T-cell (primary cell): ENCODE data around the gene DLK2. TPM values are rescaled to one million over a fixed set of nuclear protein-coding genes. Genes with fewer than 3 reads are reported as not detected.
"Not testable (repeated sequence)": the region's sequence is repeated elsewhere in the genome, so short reads cannot be mapped to it uniquely, and the experiment has no call there.

Source experiments
- ATAC-seq, 4 experiments: fragments of 200-7000 bp in 3 of 4; fragments of 150-1000 bp in 1 of 4; cut with Tn5 transposase; replicated peaks in 1 of 4; 1 replicate in 3 of 4; 2 replicates in 1 of 4; pipeline ENCODE4 v1.10.0; 2021; ENCODE audit warnings: moderate library complexity in 3 of 4, mild to moderate bottlenecking in 2 of 4, moderate number of reproducible peaks in 1 of 4
- CTCF ChIA-PET, 2 donors: fragments of 300-600 bp; sonication (Branson Sonifier 250); formaldehyde crosslinking; loops; one replicate each; lab custom pipeline; 2022; ENCODE audit warnings: antibody characterized with exemption in 2 of 2; lab: Charles Lee
- POLR2A ChIA-PET, 2 donors: fragments of 300-600 bp; sonication (Branson Sonifier 250); formaldehyde crosslinking; loops; one replicate each; lab custom pipeline; 2022; ENCODE audit warnings: antibody characterized with exemption in 2 of 2; lab: Charles Lee
- DNase-seq, 35 experiments: peaks; one replicate each; pipeline versions ENCODE4 v3.0.0 to v3.0.0-alpha.2; 2013 to 2023
- H3K27ac ChIP-seq: one replicate; pipeline ENCODE4 v1.5.1; 2013; ENCODE audit warnings: low read length
- H3K27me3 ChIP-seq, 2 experiments: replicated peaks in 1 of 2; 1 replicate in 1 of 2; 2 replicates in 1 of 2; pipeline versions ENCODE4 v1.6.1 to v1.7.0; 2013; ENCODE audit warnings: low read length in 1 of 2, mixed read lengths in 1 of 2; ENCODE audit not compliant: control insufficient read depth in 2 of 2, insufficient read depth in 2 of 2; ENCODE audit errors: extremely low read depth in 1 of 2
- H3K36me3 ChIP-seq, 2 donors: 1 replicate in 1 of 2; 2 replicates in 1 of 2; pipeline versions ENCODE4 v1.6.1 to v1.7.0; 2013; ENCODE audit warnings: low read length in 1 of 2; ENCODE audit not compliant: control insufficient read depth in 2 of 2, insufficient read depth in 1 of 2; ENCODE audit errors: extremely low read depth in 1 of 2
- H3K4me1 ChIP-seq, 2 experiments: 1 replicate in 1 of 2; 2 replicates in 1 of 2; pipeline versions ENCODE4 v1.6.1 to v1.7.0; 2013; ENCODE audit warnings: low read length in 2 of 2, mixed read lengths in 1 of 2; ENCODE audit not compliant: insufficient read depth in 2 of 2, control insufficient read depth in 1 of 2; ENCODE audit errors: extremely low read depth in 1 of 2
- H3K4me3 ChIP-seq, 2 donors: 1 replicate in 1 of 2; 2 replicates in 1 of 2; pipeline versions ENCODE4 v1.5.1 to v1.7.0; 2013; ENCODE audit warnings: mild to moderate bottlenecking in 2 of 2, low read length in 1 of 2, moderate library complexity in 1 of 2; ENCODE audit not compliant: control insufficient read depth in 1 of 2; ENCODE audit errors: extremely low read depth in 1 of 2
- H3K9me3 ChIP-seq: 2 replicates; pipeline ENCODE4 v1.7.0; 2013
- H3K27ac Mint-ChIP-seq, 2 donors: one replicate each; pipeline ENCODE4 v1.8.0; 2020 to 2021; ENCODE audit warnings: mild to moderate bottlenecking in 2 of 2, mixed read lengths in 2 of 2
- H3K27me3 Mint-ChIP-seq, 2 donors: one replicate each; pipeline ENCODE4 v1.8.0; 2021 to 2022; ENCODE audit warnings: mixed read lengths in 2 of 2
- H3K36me3 Mint-ChIP-seq: one replicate; pipeline ENCODE4 v1.8.0; 2021; ENCODE audit warnings: mixed read lengths
- H3K4me1 Mint-ChIP-seq, 3 donors: one replicate each; pipeline ENCODE4 v1.8.0; 2020 to 2022; ENCODE audit warnings: mixed read lengths in 3 of 3, mild to moderate bottlenecking in 1 of 3
- H3K4me3 Mint-ChIP-seq, 3 donors: one replicate each; pipeline ENCODE4 v1.8.0; 2020 to 2022; ENCODE audit warnings: mild to moderate bottlenecking in 3 of 3, mixed read lengths in 3 of 3, moderate library complexity in 3 of 3
- H3K9me3 Mint-ChIP-seq, 3 donors: one replicate each; pipeline ENCODE4 v1.8.0; 2020 to 2022; ENCODE audit warnings: mixed read lengths in 3 of 3
- WGBS: methylation state at CpG from one replicate; pipeline ENCODE4 v1.1.5; 2013; ENCODE audit warnings: missing lambda C conversion rate; ENCODE audit not compliant: insufficient coverage; 5-methylcytosine and 5-hydroxymethylcytosine counted together
- total RNA-seq, 35 experiments: library from RNA in 6 of 35; stranded (reverse) in 6 of 35; fragments of 120-200 nt in 1 of 35; gene quantifications; one replicate each; pipeline versions ENCODE4 v1.2.1 to v1.2.4 and lab custom pipeline; 2013 to 2026

DLK2 gene
- total RNA-seq, 5 donors from 2014 or later (not counting 1 experiment from before 2014, with no cell fraction given) = 0.47 to 2.1 (median 1.4) TPM

GRCh38 chr6:43461936-43462335 is 6.6 kb upstream of the DLK2 start:
- WGBS = 72% methylated on average over 5 of the region's 5 CpGs
- H3K9me3 Mint-ChIP-seq = no peaks in the 10 kb centered on the region
- Histone ChIP-seq H3K4me1 (no peaks in the 10 kb centered on the region), H3K27me3 (peaks cover 0 to 40% of the 10 kb centered on the region in 2 experiments), H3K27ac (no peak overlapping the region), H3K36me3 (no peaks in the 10 kb centered on the region), H3K4me3 (no peak overlapping the region), H3K9me3 (no peaks in the 10 kb centered on the region)
- DNase-seq (no peak), ATAC-seq (no peak)
- H3K4me3 Mint-ChIP-seq = no peak overlapping the region
- ChIA-PET CTCF (no interaction called here), POLR2A (interaction anchor here in 1 of 2 donors (0.5 kb wide), 1 partner anchor 855 kb away, joined by 4 read pairs; no protein-coding TSS in a partner anchor)
- H3K27ac Mint-ChIP-seq = no peak overlapping the region
- H3K27me3 Mint-ChIP-seq = peaks cover 17 to 31% of the 10 kb centered on the region in 2 donors
- no peaks in the 10 kb centered on the region for H3K36me3 Mint-ChIP-seq
- peaks cover 0 to under 1% (median under 1%) of the 10 kb centered on the region in 3 donors for H3K4me1 Mint-ChIP-seq

DNA sequence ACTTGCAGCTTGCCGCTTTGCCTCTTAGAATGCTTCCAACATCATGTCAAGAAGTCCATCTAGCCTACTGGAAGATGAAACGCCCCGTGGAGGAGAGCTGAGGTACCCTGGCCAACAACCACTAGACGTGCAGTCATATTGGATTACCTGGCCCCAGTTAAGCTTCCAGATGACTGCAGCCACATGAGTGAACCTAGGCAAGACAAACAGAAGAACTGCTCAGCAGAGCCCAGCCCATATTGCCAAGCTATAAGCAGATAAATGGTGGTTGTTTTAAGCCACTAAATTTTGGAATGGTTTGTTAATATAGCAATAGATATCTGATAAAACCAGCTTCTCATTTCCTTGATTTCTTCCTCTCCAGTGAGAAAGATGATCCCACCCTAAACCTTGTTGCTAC is 4.7 kb upstream of the DLK2 start:
- no peak overlapping the region for H3K27ac ChIP-seq
- ChIA-PET CTCF (interaction anchor here in 1 of 2 donors (0.5 kb wide), 1 partner anchor 19 kb away, joined by 7 read pairs; no protein-coding TSS in a partner anchor), POLR2A (no interaction called here)
- no peak overlapping the region for H3K27ac Mint-ChIP-seq
- no peaks in the 10 kb centered on the region for H3K36me3 ChIP-seq
- no peaks in the 10 kb centered on the region for H3K9me3 ChIP-seq
- peaks cover 10 to 11% (median 11%) of the 10 kb centered on the region in 3 donors for H3K4me1 Mint-ChIP-seq
- H3K36me3 Mint-ChIP-seq = no peaks in the 10 kb centered on the region
- peaks cover 0 to 26% of the 10 kb centered on the region in 2 experiments for H3K27me3 ChIP-seq
- ATAC-seq (no peak), DNase-seq (no peak)
- WGBS = 80% methylated on average over 4 of the region's 4 CpGs
- H3K4me1 ChIP-seq = peaks cover 0 to 8% of the 10 kb centered on the region in 2 experiments
- H3K4me3 ChIP-seq = no peak overlapping the region
- no peak overlapping the region for H3K4me3 Mint-ChIP-seq
- H3K9me3 Mint-ChIP-seq = no peaks in the 10 kb centered on the region
- H3K27me3 Mint-ChIP-seq = peaks cover 13 to 27% of the 10 kb centered on the region in 2 donors

- H3K4me1 ChIP-seq = peaks cover 0 to 13% of the 10 kb centered on the region in 2 experiments
- peaks cover 13 to 27% of the 10 kb centered on the region in 2 donors for H3K27me3 Mint-ChIP-seq
- no peaks in the 10 kb centered on the region for H3K36me3 Mint-ChIP-seq
- no peak overlapping the region for H3K27ac ChIP-seq
- ChIA-PET POLR2A (no interaction called here), CTCF (no interaction called here)
- H3K36me3 ChIP-seq = no peaks in the 10 kb centered on the region
- ATAC-seq = no peak
- no peak overlapping the region for H3K27ac Mint-ChIP-seq
- H3K4me1 Mint-ChIP-seq = peaks cover 10 to 11% (median 11%) of the 10 kb centered on the region in 3 donors
- DNase-seq = no peak
- H3K9me3 ChIP-seq = no peaks in the 10 kb centered on the region
- no peak overlapping the region for H3K4me3 Mint-ChIP-seq
- H3K4me3 ChIP-seq = no peak overlapping the region
- peaks cover 0 to 22% of the 10 kb centered on the region in 2 experiments for H3K27me3 ChIP-seq
- no peaks in the 10 kb centered on the region for H3K9me3 Mint-ChIP-seq
- WGBS = no CpG with 5 or more reads among the region's 1 CpG
Observed at GRCh38 chr6:43459535-43459934, 4.2 kb upstream of the DLK2 start.

GRCh38 chr6:43458154-43458553 is 2.8 kb upstream of the DLK2 start:
- Histone ChIP-seq H3K27me3 (peaks cover 0 to 13% of the 10 kb centered on the region in 2 experiments), H3K4me1 (peaks cover 0 to 18% of the 10 kb centered on the region in 2 experiments)
- H3K36me3 ChIP-seq, H3K4me3 Mint-ChIP-seq, DNase-seq, H3K27ac Mint-ChIP-seq, ATAC-seq, H3K27ac ChIP-seq, H3K9me3 Mint-ChIP-seq, H3K4me3 ChIP-seq, H3K9me3 ChIP-seq, H3K36me3 Mint-ChIP-seq: not testable (repeated sequence)
- peaks cover 11 to 17% (median 15%) of the 10 kb centered on the region in 3 donors for H3K4me1 Mint-ChIP-seq
- 96% methylated on average over 8 of the region's 15 CpGs for WGBS
- peaks cover 11 to 15% of the 10 kb centered on the region in 2 donors for H3K27me3 Mint-ChIP-seq
- ChIA-PET CTCF (interaction anchor here (0.7 to 1.5 kb wide), 4 partner anchors 10 to 97 kb away, joined by 3 to 7 read pairs (median 4); no protein-coding TSS in a partner anchor), POLR2A (interaction anchor here in 1 of 2 donors (0.7 kb wide), 1 partner anchor 1564 kb away, joined by 7 read pairs; no protein-coding TSS in a partner anchor)

- CTCF ChIA-PET = interaction anchor here (0.6 to 1.5 kb wide), 3 partner anchors 46 to 97 kb away, joined by 3 to 7 read pairs (median 5); no protein-coding TSS in a partner anchor
- Histone ChIP-seq H3K27me3 (peaks cover 0 to 13% of the 10 kb centered on the region in 2 experiments), H3K36me3 (peaks cover 2 to 3% of the 10 kb centered on the region in 2 donors), H3K9me3 (no peaks in the 10 kb centered on the region), H3K4me3 (no peak overlapping the region), H3K4me1 (peaks cover 0 to 18% of the 10 kb centered on the region in 2 experiments), H3K27ac (no peak overlapping the region)
- DNase-seq (no peak), ATAC-seq (no peak)
- Mint-ChIP-seq H3K27ac (no peak overlapping the region), H3K9me3 (no peaks in the 10 kb centered on the region), H3K4me1 (peaks cover 11 to 17% (median 15%) of the 10 kb centered on the region in 3 donors), H3K36me3 (no peaks in the 10 kb centered on the region), H3K27me3 (peaks cover 7 to 12% of the 10 kb centered on the region in 2 donors), H3K4me3 (no peak overlapping the region)
- WGBS = 20% methylated on average over 1 of the region's 9 CpGs
- POLR2A ChIA-PET = interaction anchor here in 1 of 2 donors (0.7 kb wide), 1 partner anchor 1054 kb away, joined by 11 read pairs; no protein-coding TSS in a partner anchor
Observed at GRCh38 chr6:43457643-43458042, 2.3 kb upstream of the DLK2 start.

DNA sequence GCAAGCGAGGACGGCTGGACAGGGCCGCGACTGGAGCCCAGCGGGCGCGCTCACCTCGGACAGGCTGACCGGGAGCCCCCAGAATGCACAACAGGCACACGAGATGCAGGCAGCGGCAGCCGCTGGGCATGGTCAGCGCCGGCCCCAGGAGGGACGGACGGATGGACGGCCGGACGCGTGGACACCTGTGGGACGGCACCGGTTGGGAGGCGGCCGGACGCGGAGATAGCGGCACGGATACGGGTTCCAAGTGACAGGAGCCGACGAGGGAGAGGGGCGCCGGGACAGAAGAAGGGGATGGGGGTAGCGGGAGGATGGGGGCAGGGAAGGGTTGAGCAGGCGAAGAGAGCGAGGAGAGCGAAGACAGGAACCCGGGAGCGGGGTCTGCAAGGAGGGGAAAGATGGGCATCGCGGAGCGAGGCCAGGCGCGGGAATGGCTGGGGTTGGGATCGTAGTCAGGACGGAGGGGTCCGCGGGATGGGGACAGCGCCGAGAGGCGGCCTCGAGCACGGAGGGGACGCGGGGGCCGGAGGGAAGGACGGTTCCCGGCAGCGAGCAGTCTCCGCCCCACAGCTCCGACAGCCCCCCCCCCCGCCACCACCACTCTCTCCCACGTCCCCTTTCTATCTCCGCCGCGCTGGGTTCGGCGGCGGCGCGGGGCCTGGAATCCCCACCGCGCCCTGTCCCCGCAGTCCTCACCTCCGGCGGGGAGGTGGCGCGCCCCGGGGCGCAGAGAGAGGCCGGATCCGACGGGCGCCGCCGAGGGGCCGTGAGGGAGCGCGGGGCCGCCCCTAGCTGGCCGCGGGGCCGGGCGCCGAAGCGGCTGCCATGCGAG is 435 bp downstream of the DLK2 start:
- H3K27me3 ChIP-seq = peaks cover 0 to 9% of the 10 kb centered on the region in 2 experiments
- Mint-ChIP-seq H3K4me1 (peaks cover 11 to 17% (median 15%) of the 10 kb centered on the region in 3 donors), H3K27ac (peak overlapping the region; percentile 75 to 79), H3K36me3 (peaks cover 7% of the 10 kb centered on the region), H3K4me3 (peak overlapping the region; percentile 77 to 83 (median 79)), H3K9me3 (no peaks in the 10 kb centered on the region), H3K27me3 (peaks cover 0 to 5% of the 10 kb centered on the region in 2 donors)
- no peaks in the 10 kb centered on the region for H3K9me3 ChIP-seq
- peak in 22 of 35 experiments; percentile 3 to 61 (median 22) for DNase-seq
- peak overlapping the region; percentile 62 to 63 for H3K4me3 ChIP-seq
- H3K27ac ChIP-seq = no peak overlapping the region
- ATAC-seq = peak; percentile 60 to 64 (median 60)
- ChIA-PET CTCF (interaction anchor here (0.6 to 1.3 kb wide), 4 partner anchors 17 to 624 kb away, joined by 3 read pairs; no protein-coding TSS in a partner anchor), POLR2A (interaction anchor here in 1 of 2 donors (0.5 to 1.0 kb wide), 3 partner anchors 22 to 508 kb away, joined by 3 to 7 read pairs (median 3); partner anchors contain the start of gene TJAP1)
- WGBS = under 1% methylated on average over 82 of the region's 97 CpGs
- H3K36me3 ChIP-seq = peaks cover 14 to 15% of the 10 kb centered on the region in 2 donors
- H3K4me1 ChIP-seq = peaks cover 0 to 18% of the 10 kb centered on the region in 2 experiments
